Activated CD4-positive, alpha-beta T cell treated with anti-CD3 and anti-CD28 coated beads, Interleukin-2, amount 10 ng/mL, durations not matched to agents 7 days and 5 days (primary cell): ENCODE data around the gene GPR84. TPM values are rescaled to one million over a fixed set of nuclear protein-coding genes. Genes with fewer than 3 reads are reported as not detected.
A peak's percentile ranks its signal among the peaks of the same experiment; 100 is the strongest.

Experiments used
- CTCF ChIA-PET: fragments of 350-600 bp; sonication (Branson Sonifier 250); formaldehyde crosslinking; loops from one replicate; lab custom pipeline; 2021; ENCODE audit warnings: antibody characterized with exemption; lab: Charles Lee
- POLR2A ChIA-PET: fragments of 350-600 bp; sonication (Branson Sonifier 250); formaldehyde crosslinking; loops from one replicate; lab custom pipeline; 2021; ENCODE audit warnings: antibody characterized with exemption; lab: Charles Lee
- DNase-seq: peaks from one replicate; pipeline ENCODE4 v3.0.0-alpha.2; 2020
- H3K27ac Mint-ChIP-seq: one replicate; pipeline ENCODE4 v1.8.0; 2021; ENCODE audit warnings: mild to moderate bottlenecking, moderate library complexity, mixed read lengths
- H3K27me3 Mint-ChIP-seq: one replicate; pipeline ENCODE4 v1.8.0; 2021; ENCODE audit warnings: mixed read lengths
- H3K36me3 Mint-ChIP-seq: one replicate; pipeline ENCODE4 v1.8.0; 2021; ENCODE audit warnings: low read depth, mixed read lengths
- H3K4me1 Mint-ChIP-seq: one replicate; pipeline ENCODE4 v1.8.0; 2021; ENCODE audit warnings: mixed read lengths
- H3K4me3 Mint-ChIP-seq: one replicate; pipeline ENCODE4 v1.8.0; 2021; ENCODE audit warnings: mild to moderate bottlenecking, moderate library complexity, mixed read lengths
- H3K9me3 Mint-ChIP-seq: one replicate; pipeline ENCODE4 v1.8.0; 2021; ENCODE audit warnings: mixed read lengths
- total RNA-seq, 2 experiments: library from RNA; stranded (reverse); gene quantifications; one replicate each; pipeline ENCODE4 v1.2.3, GENCODE V29; 2021

GPR84 gene
- total RNA-seq, 2 experiments from 2014 or later: 0.15 to 0.33 TPM

DNA sequence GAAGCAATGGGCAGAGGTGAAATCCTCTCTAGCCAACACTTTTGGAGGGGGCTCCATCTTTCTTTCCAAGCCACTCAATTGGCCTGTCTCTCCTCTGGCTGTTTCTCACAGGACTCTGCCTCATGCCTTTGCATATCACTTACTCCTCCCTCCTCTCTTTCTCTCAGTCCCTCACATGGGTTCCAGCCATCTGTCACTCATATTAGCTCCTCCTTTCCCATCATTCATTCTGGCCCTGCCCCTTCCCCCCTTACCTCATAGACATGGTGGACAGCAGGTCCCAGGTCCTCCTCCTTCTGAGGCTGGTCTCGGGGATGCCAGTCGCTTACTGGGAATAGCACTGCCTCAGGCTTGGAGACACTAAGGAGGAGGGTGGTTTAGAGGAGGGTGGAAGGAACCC lies 36.8 kb upstream of the GPR84 start:
- Mint-ChIP-seq H3K9me3 (no peaks in the 10 kb centered on the region), H3K36me3 (peaks cover 72% of the 10 kb centered on the region), H3K4me3 (no peak overlapping the region), H3K4me1 (peaks cover 18% of the 10 kb centered on the region), H3K27ac (no peak overlapping the region), H3K27me3 (no peaks in the 10 kb centered on the region)
- ChIA-PET CTCF (interaction anchor here (0.6 to 10.2 kb wide), 7 partner anchors 11 to 97 kb away, joined by 3 to 115 read pairs (median 16); partner anchors contain the start of genes ITGA5 and NCKAP1L), POLR2A (no interaction called here)
- DNase-seq: no peak

DNA sequence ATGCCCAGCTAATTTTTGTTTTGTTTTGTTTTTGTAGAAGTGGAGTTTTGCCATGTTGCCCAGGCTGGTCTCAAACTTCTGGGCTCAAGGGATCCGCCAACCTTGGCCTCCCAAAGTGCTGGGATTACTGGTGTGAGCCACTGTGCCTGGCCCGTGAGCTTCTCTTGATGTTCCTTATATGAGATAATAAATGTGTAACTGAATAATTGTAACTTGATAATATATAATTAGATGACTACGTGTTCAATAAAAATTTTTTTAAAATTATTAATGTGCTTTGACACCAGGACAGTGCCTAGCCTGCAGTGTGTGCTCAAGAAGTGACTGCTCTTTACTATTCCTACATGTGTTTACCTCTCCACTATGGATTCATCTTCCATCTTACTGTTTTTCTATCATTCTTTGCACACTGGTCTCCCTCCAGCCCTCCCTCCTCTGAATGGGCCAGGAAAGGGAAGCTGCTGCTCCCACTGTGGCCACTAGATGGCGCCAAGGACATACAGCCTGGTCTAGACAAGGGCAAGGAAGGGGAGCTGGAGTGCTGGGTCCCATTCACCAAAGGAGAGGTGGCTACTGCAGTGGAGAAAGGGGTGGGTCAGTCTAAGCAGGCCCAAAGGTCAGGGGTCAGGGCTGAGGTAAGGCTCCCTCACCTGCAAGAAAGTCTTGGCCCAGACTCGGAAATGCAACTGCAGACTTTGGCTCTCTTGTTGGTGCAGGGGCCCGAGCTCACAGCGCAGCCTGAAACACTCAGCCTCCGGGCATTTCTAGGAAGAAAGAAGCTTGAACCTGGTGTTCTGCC lies 34.9 kb upstream of the GPR84 start:
- Mint-ChIP-seq H3K9me3 (no peaks in the 10 kb centered on the region), H3K4me1 (peaks cover 21% of the 10 kb centered on the region), H3K27ac (no peak overlapping the region), H3K36me3 (peaks cover 71% of the 10 kb centered on the region), H3K4me3 (no peak overlapping the region), H3K27me3 (no peaks in the 10 kb centered on the region)
- peak; percentile 90 for DNase-seq
- CTCF ChIA-PET: interaction anchor here (0.6 to 10.2 kb wide), 33 partner anchors 9 to 128 kb away, joined by 3 to 115 read pairs (median 5); partner anchors contain the start of genes CBX5, HNRNPA1, ITGA5 and NCKAP1L
- POLR2A ChIA-PET: interaction anchor here (1.2 kb wide), 1 partner anchor 40 kb away, joined by 11 read pairs; no protein-coding TSS in a partner anchor

DNA sequence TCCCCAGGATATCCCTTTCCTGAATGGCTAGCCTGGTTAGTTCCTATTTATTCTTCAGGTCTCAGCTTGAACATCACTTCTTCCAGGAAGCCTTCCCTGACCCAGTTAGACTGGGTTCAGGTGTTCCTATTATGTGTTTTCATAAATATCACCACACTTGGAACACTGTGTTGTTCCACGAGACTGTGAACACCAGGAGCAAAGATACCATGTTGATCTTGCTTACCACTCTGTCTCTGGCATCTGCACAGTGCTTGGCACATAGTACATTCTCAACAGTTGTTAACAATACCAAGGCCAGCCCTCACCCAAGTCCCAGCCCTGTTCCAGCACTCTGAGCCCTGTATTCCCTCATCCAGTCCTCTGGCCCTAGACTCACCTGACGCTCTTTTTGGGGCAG lies 33.9 kb upstream of the GPR84 start:
- no peak overlapping the region for H3K4me3 Mint-ChIP-seq
- no peak for DNase-seq
- peaks cover 28% of the 10 kb centered on the region for H3K4me1 Mint-ChIP-seq
- H3K9me3 Mint-ChIP-seq: no peaks in the 10 kb centered on the region
- CTCF ChIA-PET: interaction anchor here (1.5 to 10.2 kb wide), 8 partner anchors 10 to 118 kb away, joined by 5 to 115 read pairs (median 22); partner anchors contain the start of genes CBX5, HNRNPA1 and ITGA5
- H3K36me3 Mint-ChIP-seq: peaks cover 69% of the 10 kb centered on the region
- H3K27me3 Mint-ChIP-seq: no peaks in the 10 kb centered on the region
- POLR2A ChIA-PET: no interaction called here
- no peak overlapping the region for H3K27ac Mint-ChIP-seq

DNA sequence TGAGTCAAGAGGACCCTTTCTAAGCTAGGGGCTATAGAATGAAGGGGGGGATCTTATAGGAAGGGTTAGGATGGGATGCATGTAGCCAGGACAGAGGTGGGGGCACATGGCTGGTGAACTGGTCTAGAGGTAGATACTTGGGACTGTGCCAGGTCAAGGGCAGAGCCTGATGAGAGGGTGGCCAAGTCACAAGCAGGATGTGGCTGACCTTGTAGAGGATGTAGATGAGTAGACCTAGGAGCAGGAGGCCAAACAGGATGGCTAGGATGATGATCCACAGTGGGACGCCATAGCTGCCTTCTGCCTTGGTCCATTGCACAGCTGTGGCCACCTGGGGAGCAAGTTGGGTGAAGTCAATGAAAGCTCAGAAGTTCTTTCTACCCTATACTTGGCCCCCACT lies 32.9 kb upstream of the GPR84 start:
- POLR2A ChIA-PET: no interaction called here
- Mint-ChIP-seq H3K27me3 (no peaks in the 10 kb centered on the region), H3K4me1 (peaks cover 34% of the 10 kb centered on the region), H3K9me3 (no peaks in the 10 kb centered on the region), H3K4me3 (no peak overlapping the region), H3K27ac (no peak overlapping the region), H3K36me3 (peaks cover 69% of the 10 kb centered on the region)
- no peak for DNase-seq
- CTCF ChIA-PET: interaction anchor here (0.6 to 10.2 kb wide), 5 partner anchors 15 to 172 kb away, joined by 3 to 115 read pairs (median 26); no protein-coding TSS in a partner anchor

DNA sequence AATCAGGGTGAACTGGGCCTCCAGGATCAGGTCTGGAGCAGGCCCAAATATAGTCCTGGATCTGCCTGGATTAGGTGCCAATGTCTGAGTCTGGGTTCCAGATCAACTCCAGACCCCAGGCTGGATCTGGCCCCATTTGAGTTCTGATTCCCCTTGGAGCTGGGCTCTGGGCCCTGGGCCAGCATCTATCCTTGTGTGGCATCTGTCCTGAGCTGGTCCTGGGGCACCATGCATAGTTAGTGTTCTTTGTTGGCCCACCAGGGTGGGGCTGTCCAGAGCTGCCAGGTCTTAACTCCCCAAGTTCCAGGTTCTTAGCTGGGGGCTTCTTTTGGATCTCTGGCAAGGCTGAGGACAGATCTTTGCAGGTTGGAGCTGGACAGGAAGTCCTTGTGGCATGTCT lies 31.3 kb upstream of the GPR84 start:
- H3K4me1 Mint-ChIP-seq: peaks cover 43% of the 10 kb centered on the region
- H3K36me3 Mint-ChIP-seq: peaks cover 62% of the 10 kb centered on the region
- no peak overlapping the region for H3K27ac Mint-ChIP-seq
- peaks cover 2% of the 10 kb centered on the region for H3K27me3 Mint-ChIP-seq
- no peak for DNase-seq
- H3K9me3 Mint-ChIP-seq: no peaks in the 10 kb centered on the region
- CTCF ChIA-PET: interaction anchor here (0.7 to 6.3 kb wide), 9 partner anchors 9 to 153 kb away, joined by 3 to 58 read pairs (median 3); no protein-coding TSS in a partner anchor
- no peak overlapping the region for H3K4me3 Mint-ChIP-seq
- POLR2A ChIA-PET: no interaction called here

DNA sequence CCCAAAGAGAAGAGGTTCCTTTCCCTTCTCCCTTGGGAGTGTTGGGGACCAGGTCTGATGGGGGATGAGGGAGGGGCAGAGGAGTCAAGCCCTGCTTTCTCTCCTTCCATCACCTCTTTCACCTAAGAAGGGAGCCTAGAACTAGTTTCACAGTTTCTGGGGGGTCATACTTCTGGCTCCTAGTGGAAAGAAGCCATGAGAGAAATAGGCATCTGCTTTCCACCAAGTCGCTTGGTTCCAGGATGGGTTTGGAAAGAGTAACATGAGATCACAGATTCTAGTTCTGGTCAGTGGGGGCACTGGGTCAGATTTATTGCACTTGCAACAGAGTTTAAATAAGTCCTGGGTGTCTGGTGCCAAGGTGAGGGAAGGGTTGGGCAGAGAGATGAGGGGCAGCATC lies 30.7 kb upstream of the GPR84 start:
- no peaks in the 10 kb centered on the region for H3K9me3 Mint-ChIP-seq
- H3K4me1 Mint-ChIP-seq: peaks cover 43% of the 10 kb centered on the region
- H3K27ac Mint-ChIP-seq: no peak overlapping the region
- CTCF ChIA-PET: interaction anchor here (1.3 to 6.3 kb wide), 4 partner anchors 9 to 60 kb away, joined by 3 to 58 read pairs (median 5); no protein-coding TSS in a partner anchor
- no peak for DNase-seq
- peaks cover 2% of the 10 kb centered on the region for H3K27me3 Mint-ChIP-seq
- H3K4me3 Mint-ChIP-seq: no peak overlapping the region
- POLR2A ChIA-PET: no interaction called here
- peaks cover 57% of the 10 kb centered on the region for H3K36me3 Mint-ChIP-seq

DNA sequence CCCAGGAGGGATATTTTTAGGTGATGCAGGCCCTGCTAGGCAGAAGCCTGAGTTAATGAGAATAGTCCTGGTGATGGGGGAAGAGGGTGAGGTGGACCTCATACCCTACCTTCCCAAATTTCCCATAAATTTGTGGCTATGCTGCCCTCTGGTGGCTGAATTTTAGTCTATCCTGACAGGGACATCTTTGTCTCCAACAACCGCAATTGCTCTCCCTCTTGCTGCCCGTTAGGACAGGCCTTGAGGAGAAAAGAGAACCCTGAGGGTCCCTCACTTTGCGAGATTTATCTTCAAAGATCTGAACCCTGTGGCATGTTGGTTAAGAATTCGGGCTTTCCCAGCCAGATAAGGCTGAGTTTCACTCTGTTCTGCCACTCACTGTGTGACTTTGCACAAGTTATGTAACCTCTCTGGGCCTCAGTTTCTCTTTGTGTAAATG lies 30.0 kb upstream of the GPR84 start:
- peak overlapping the region; percentile 21 for H3K27ac Mint-ChIP-seq
- POLR2A ChIA-PET: no interaction called here

DNA sequence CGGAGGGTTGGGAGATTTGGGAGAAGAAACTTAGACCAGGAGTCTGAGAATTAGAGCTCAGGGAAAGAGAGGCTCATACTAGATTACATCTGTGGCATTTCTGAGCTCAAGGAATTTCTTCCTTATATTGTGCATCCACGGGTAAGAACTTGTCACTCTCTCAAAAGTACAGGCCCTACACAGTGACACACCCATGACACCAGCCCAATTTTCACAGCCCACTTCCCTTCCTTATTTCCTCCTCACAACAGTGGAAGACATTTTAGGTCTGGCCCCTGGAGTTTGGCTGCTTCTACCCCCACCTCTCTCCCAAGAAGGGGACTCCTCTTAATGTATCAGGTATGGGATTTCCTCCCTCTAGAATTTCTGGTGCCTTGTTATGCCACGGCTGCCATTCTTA lies 29.5 kb upstream of the GPR84 start:
- DNase-seq: no peak
- peaks cover 52% of the 10 kb centered on the region for H3K36me3 Mint-ChIP-seq
- ChIA-PET CTCF (interaction anchor here (0.8 to 4.3 kb wide), 4 partner anchors 14 to 44 kb away, joined by 3 to 23 read pairs (median 6); no protein-coding TSS in a partner anchor), POLR2A (no interaction called here)
- peaks cover 2% of the 10 kb centered on the region for H3K27me3 Mint-ChIP-seq
- peak overlapping the region; percentile 21 for H3K27ac Mint-ChIP-seq
- no peak overlapping the region for H3K4me3 Mint-ChIP-seq
- H3K4me1 Mint-ChIP-seq: peaks cover 45% of the 10 kb centered on the region
- H3K9me3 Mint-ChIP-seq: no peaks in the 10 kb centered on the region

More for the DNA sequence above, 30.0 kb upstream of the GPR84 start:
- peak; percentile 40 for DNase-seq
- H3K4me1 Mint-ChIP-seq: peaks cover 46% of the 10 kb centered on the region
- H3K9me3 Mint-ChIP-seq: no peaks in the 10 kb centered on the region
- CTCF ChIA-PET: interaction anchor here (2.4 to 4.3 kb wide), 2 partner anchors 15 to 44 kb away, joined by 9 to 23 read pairs; no protein-coding TSS in a partner anchor
- peaks cover 54% of the 10 kb centered on the region for H3K36me3 Mint-ChIP-seq
- no peak overlapping the region for H3K4me3 Mint-ChIP-seq
- H3K27me3 Mint-ChIP-seq: peaks cover 2% of the 10 kb centered on the region

DNA sequence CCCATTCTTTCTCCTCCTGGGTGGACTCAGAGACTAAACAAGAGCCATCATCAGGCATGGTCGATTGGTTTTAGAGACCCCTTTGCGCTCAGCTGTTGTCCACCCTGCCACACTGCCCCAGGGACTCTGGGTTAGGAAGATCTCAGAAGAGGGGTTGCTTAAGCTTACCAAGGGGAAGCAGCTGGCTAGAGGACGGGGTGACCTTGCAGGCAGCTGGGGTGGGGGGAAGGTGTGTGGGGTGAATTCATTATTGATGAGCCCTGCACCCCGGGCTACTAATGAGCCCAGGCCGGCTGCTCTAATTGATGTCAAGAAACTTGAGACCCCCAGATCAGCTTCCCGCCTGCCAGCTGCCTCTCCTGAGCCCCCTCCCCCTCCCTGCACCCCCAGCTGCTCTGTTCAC lies 28.9 kb upstream of the GPR84 start:
- peaks cover 2% of the 10 kb centered on the region for H3K27me3 Mint-ChIP-seq
- H3K9me3 Mint-ChIP-seq: no peaks in the 10 kb centered on the region
- no peak overlapping the region for H3K4me3 Mint-ChIP-seq
- H3K36me3 Mint-ChIP-seq: peaks cover 47% of the 10 kb centered on the region
- POLR2A ChIA-PET: no interaction called here
- DNase-seq: no peak
- H3K27ac Mint-ChIP-seq: no peak overlapping the region
- CTCF ChIA-PET: interaction anchor here (0.7 to 4.3 kb wide), 7 partner anchors 9 to 45 kb away, joined by 3 to 23 read pairs (median 4); partner anchors contain the start of gene ZNF385A
- H3K4me1 Mint-ChIP-seq: peaks cover 46% of the 10 kb centered on the region

DNA sequence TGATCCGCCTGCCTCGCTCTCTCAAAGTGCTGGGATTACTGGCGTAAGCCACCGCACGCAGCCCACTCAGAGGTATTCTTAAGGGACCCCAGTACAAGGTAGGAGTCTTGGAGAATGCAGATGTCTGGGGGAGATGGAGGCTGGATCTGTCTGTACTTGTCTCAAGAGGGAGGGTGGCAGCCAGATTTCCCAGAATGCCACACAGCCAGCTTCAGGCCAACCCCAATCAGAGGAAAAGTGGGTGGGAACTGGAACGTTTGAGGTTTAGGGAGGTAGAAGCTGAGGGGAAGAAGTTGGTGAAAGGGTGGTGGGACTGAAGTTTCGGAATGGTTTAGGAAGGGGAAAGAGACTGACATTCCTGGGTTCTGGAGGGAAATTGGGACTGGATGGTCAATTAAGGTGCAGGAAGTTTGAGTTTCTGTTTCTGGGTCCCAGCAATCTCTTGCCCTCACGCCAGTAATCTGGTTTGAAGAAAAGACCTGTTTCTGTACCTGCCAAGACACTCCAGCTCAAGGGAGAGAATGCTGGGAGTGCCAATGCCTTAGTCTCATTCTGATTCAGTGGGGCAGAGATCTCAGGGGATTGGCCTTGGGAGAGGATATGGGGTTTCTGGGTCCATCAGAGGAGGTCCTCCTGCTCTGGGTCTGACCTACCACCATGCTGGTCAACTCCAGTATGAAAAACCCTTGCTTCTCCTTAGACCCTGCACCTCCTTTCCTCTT lies 28.4 kb upstream of the GPR84 start:
- H3K27me3 Mint-ChIP-seq: peaks cover 2% of the 10 kb centered on the region
- peaks cover 42% of the 10 kb centered on the region for H3K4me1 Mint-ChIP-seq
- no peak overlapping the region for H3K27ac Mint-ChIP-seq
- ChIA-PET POLR2A (no interaction called here), CTCF (interaction anchor here (0.7 to 4.3 kb wide), 8 partner anchors 9 to 45 kb away, joined by 3 to 23 read pairs (median 4); partner anchors contain the start of gene ZNF385A)
- H3K36me3 Mint-ChIP-seq: peaks cover 42% of the 10 kb centered on the region
- no peak for DNase-seq
- no peaks in the 10 kb centered on the region for H3K9me3 Mint-ChIP-seq
- H3K4me3 Mint-ChIP-seq: no peak overlapping the region

DNA sequence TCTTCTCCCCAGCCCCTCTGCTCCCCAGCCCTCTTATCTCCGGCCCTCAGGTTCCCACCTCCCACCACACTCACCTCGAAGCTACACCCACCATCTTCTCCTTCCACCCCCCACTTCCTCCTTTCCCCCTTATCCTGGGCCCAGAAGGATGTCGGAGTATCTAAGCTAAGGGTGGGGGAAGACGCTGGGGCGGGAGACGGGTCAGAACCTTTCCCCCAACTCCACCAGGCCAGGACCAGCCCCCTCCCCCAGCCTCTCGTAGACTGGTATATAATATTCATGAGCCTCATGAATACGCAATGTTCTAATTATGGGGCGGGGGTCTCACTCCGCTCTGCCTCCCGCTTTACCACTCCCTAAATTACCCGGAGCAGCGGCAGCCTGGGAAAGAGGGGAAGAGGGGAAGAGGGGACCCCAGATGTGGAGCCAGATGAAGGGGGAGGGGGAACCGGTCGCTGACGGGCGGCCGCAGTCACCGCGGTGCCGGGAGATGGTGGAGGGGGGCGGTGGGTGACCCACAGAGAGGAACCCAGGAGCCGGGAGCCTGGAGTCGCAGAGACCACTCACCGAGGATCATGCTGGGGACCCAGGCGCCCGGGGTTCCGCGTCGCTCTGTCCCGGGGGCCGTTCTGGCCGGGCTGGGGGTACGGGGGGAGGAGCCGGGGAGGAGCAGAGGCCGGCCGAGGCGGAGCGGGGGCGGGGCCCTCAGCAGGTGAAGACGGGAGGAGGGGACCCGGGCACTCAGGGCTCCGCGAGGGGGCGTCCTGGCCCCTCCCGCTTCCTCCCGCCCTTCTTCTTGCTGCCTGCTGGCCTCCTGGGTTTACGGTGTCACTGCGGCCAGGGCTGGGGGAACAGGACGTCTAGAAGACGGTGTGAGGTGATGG lies 26.6 kb upstream of the GPR84 start:
- H3K4me3 Mint-ChIP-seq: peak overlapping the region; percentile 28
- no peaks in the 10 kb centered on the region for H3K9me3 Mint-ChIP-seq
- peak; percentile 62 for DNase-seq
- H3K4me1 Mint-ChIP-seq: peaks cover 38% of the 10 kb centered on the region
- H3K36me3 Mint-ChIP-seq: peaks cover 30% of the 10 kb centered on the region
- POLR2A ChIA-PET: no interaction called here
- peak overlapping the region; percentile 69 for H3K27ac Mint-ChIP-seq
- CTCF ChIA-PET: interaction anchor here (0.6 to 4.3 kb wide), 3 partner anchors 11 to 64 kb away, joined by 3 to 23 read pairs (median 3); no protein-coding TSS in a partner anchor
- H3K27me3 Mint-ChIP-seq: peaks cover 2% of the 10 kb centered on the region
